CD4-positive, CD25-positive, alpha-beta regulatory T cell (primary cell): ENCODE data around the gene PES1. TPM values are rescaled to one million over a fixed set of nuclear protein-coding genes. Genes with fewer than 3 reads are reported as not detected.
A peak's percentile ranks its signal among the peaks of the same experiment; 100 is the strongest.
"Not testable (repeated sequence)": the region's sequence is repeated elsewhere in the genome, so short reads cannot be mapped to it uniquely, and the experiment has no call there.

Source experiments
- ATAC-seq, 2 donors: fragments of 150-1000 bp; cut with Tn5 transposase; one replicate each; pipeline ENCODE4 v1.10.0; 2021; ENCODE audit warnings: low read depth in 2 of 2, moderate number of reproducible peaks in 2 of 2, moderate library complexity in 1 of 2
- DNase-seq, 3 donors: peaks; one replicate each; pipeline versions ENCODE4 v3.0.0 to v3.0.0-alpha.2; 2012 to 2022; ENCODE audit warnings: mixed read lengths in 1 of 3
- H3K27ac ChIP-seq: one replicate; pipeline ENCODE4 v1.7.0; 2013; ENCODE audit warnings: mild to moderate bottlenecking, low read length; ENCODE audit not compliant: insufficient read depth, poor library complexity, severe bottlenecking
- H3K27me3 ChIP-seq: one replicate; pipeline ENCODE4 v1.7.0; 2013; ENCODE audit warnings: low read length; ENCODE audit not compliant: control insufficient read depth, insufficient read depth
- H3K36me3 ChIP-seq: one replicate; pipeline ENCODE4 v1.7.0; 2013; ENCODE audit warnings: mild to moderate bottlenecking, low read length, moderate library complexity; ENCODE audit not compliant: control insufficient read depth, insufficient read depth
- H3K4me1 ChIP-seq: 2 replicates; pipeline ENCODE4 v1.7.0; 2013; ENCODE audit warnings: mild to moderate bottlenecking, low read length; ENCODE audit not compliant: insufficient read depth, control insufficient read depth, poor library complexity, severe bottlenecking
- H3K4me3 ChIP-seq: one replicate; pipeline ENCODE4 v1.7.0; 2013; ENCODE audit warnings: low read depth, mild to moderate bottlenecking, low read length, moderate library complexity
- H3K9me3 ChIP-seq, 2 experiments: 1 replicate in 1 of 2; 2 replicates in 1 of 2; pipeline ENCODE4 v1.7.0; 2013; ENCODE audit warnings: low read length in 2 of 2, mild to moderate bottlenecking in 1 of 2, moderate library complexity in 1 of 2; ENCODE audit not compliant: control insufficient read depth in 2 of 2
- H3K27ac Mint-ChIP-seq, 3 donors: one replicate each; pipeline ENCODE4 v1.8.0; 2020 to 2022; ENCODE audit warnings: mild to moderate bottlenecking in 3 of 3, mixed read lengths in 3 of 3, moderate library complexity in 2 of 3
- H3K27me3 Mint-ChIP-seq: one replicate; pipeline ENCODE4 v1.8.0; 2022; ENCODE audit warnings: mild to moderate bottlenecking, mixed read lengths
- H3K36me3 Mint-ChIP-seq: one replicate; pipeline ENCODE4 v1.8.0; 2020; ENCODE audit warnings: mixed read lengths
- H3K4me1 Mint-ChIP-seq, 4 donors: one replicate each; pipeline ENCODE4 v1.8.0; 2020 to 2022; ENCODE audit warnings: mixed read lengths in 4 of 4, mild to moderate bottlenecking in 1 of 4
- H3K4me3 Mint-ChIP-seq, 4 donors: one replicate each; pipeline ENCODE4 v1.8.0; 2020 to 2022; ENCODE audit warnings: mild to moderate bottlenecking in 4 of 4, mixed read lengths in 4 of 4, moderate library complexity in 3 of 4
- H3K9me3 Mint-ChIP-seq, 7 donors: one replicate each; pipeline ENCODE4 v1.8.0; 2020 to 2022; ENCODE audit warnings: mixed read lengths in 7 of 7, mild to moderate bottlenecking in 3 of 7, moderate library complexity in 2 of 7
- polyA plus RNA-seq, 4 donors: library from polyadenylated mRNA; unstranded; fragments of 300-500 nt; fragmentation: Illumina TruSeq; gene quantifications; one replicate each; pipeline ENCODE4 v1.2.3, GENCODE V29; 2021
- total RNA-seq: library from RNA; stranded (reverse); gene quantifications from one replicate; pipeline ENCODE4 v1.2.3, GENCODE V29; 2022

The PES1 gene
- total and polyA plus RNA-seq, 5 donors from 2014 or later = 35.2 to 47.9 (median 36.8) TPM

DNA sequence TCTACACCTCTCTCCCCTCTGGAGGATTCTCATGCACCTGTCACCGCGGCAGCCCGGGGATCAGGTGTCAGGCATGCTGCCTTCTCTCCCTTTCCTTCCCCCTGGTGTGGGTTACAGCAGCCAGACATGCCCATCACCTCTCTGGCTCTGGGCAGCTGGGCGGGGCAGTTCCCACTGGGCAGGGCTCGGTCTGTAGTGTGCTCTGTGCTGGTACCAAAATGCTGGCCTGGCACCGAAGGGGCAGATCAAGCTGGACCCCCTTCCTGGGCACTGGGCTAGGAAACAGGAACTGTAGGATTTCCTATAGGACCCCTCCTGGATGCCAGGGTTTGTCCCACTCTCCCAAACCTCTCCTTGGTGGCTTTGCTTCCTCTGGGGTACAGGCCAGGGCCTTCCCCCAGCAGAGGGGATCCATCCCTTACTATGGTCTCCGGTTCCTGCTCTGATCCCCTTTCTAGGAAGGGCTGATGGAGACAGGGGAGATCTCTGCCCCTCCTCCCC is 18.1 kb downstream of the PES1 start:
- DNase-seq (no peak), ATAC-seq (no peak)
- Mint-ChIP-seq H3K4me3 (no peak overlapping the region), H3K36me3 (peaks cover 29% of the 10 kb centered on the region), H3K9me3 (no peaks in the 10 kb centered on the region), H3K27me3 (peaks cover 33% of the 10 kb centered on the region), H3K27ac (no peak overlapping the region), H3K4me1 (peaks cover 0 to 15% (median 0%) of the 10 kb centered on the region in 4 donors)
- H3K9me3 ChIP-seq = no peaks in the 10 kb centered on the region
- H3K27ac ChIP-seq = no peak overlapping the region
- H3K4me3 ChIP-seq = no peak overlapping the region
- no peaks in the 10 kb centered on the region for H3K27me3 ChIP-seq
- H3K36me3 ChIP-seq = peaks cover 33% of the 10 kb centered on the region
- peaks cover 3% of the 10 kb centered on the region for H3K4me1 ChIP-seq

DNA sequence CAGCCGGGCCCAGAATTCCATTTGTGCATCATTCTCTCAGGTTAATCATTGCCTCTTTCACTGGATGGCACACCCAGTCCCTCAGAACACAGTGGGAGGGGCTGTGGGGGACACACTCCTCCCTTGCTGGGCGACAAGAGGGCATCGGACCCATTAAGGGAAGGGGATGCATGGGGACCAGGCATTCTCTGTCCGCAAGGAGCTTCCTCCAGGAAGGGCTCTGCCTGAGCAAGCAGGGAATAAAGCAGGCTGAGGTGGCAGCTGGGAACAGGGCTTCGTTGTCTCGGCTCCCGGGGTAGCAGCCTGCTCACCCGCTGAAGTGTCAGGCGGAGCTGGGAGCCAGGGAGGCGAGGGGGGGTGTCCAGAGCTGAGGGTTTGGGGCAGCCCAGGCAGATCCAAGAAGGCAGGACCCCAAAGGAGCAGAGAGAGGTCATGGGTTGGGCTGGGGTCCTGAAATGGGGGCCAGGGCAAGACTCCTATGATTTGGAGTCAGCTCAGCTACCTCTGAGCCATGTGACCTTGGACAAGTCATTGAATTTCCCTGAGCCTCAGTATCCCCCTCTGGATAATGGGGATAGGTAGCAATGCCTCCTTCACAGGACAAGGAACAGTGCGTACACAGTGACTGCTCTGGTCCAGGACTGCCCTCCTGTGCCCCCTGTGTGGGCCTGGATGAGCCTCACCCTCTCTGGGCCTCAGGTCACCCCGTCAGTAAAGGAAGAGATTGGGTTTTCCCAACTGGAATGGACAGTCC is 18.7 kb downstream of the PES1 start:
- H3K36me3 ChIP-seq = peaks cover 28% of the 10 kb centered on the region
- H3K4me3 Mint-ChIP-seq = no peak overlapping the region
- no peaks in the 10 kb centered on the region for H3K9me3 ChIP-seq
- H3K9me3 Mint-ChIP-seq = no peaks in the 10 kb centered on the region
- H3K27ac ChIP-seq = no peak overlapping the region
- H3K36me3 Mint-ChIP-seq = peaks cover 26% of the 10 kb centered on the region
- peaks cover 3% of the 10 kb centered on the region for H3K4me1 ChIP-seq
- H3K27me3 Mint-ChIP-seq = peaks cover 33% of the 10 kb centered on the region
- DNase-seq (no peak), ATAC-seq (no peak)
- H3K27ac Mint-ChIP-seq = no peak overlapping the region
- H3K27me3 ChIP-seq = no peaks in the 10 kb centered on the region
- no peak overlapping the region for H3K4me3 ChIP-seq
- H3K4me1 Mint-ChIP-seq = peaks cover 0 to 15% (median 0%) of the 10 kb centered on the region in 4 donors

DNA sequence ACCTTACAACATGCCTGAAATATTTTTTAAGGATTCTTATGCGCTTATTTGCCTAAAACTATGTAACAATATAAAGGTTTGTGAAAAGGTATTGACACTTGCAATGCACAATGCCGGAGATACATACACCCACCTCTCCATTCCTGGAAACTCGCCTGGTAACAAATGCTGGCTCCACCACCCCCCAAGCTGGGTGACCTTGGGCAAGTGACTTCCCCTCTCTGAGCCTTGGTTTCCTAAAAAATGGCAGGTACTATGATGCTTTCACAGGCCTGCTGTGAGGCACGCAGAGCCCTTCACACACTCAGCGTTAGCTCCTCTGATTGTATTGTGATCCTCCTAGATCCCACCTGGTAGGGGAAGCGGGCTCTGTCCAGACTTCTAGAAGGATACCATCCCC is 19.5 kb downstream of the PES1 start:
- Mint-ChIP-seq H3K27ac (peak overlapping the region in 2 of 3 donors; percentile 29 to 45), H3K9me3 (no peaks in the 10 kb centered on the region), H3K27me3 (peaks cover 33% of the 10 kb centered on the region), H3K4me1 (peaks cover 0 to 15% (median 0%) of the 10 kb centered on the region in 4 donors), H3K36me3 (peaks cover 21% of the 10 kb centered on the region), H3K4me3 (no peak overlapping the region)
- ATAC-seq (no peak), DNase-seq (no peak)
- Histone ChIP-seq H3K9me3 (no peaks in the 10 kb centered on the region), H3K4me3 (no peak overlapping the region), H3K36me3 (peaks cover 20% of the 10 kb centered on the region), H3K27ac (no peak overlapping the region), H3K27me3 (no peaks in the 10 kb centered on the region), H3K4me1 (peaks cover 3% of the 10 kb centered on the region)

DNA sequence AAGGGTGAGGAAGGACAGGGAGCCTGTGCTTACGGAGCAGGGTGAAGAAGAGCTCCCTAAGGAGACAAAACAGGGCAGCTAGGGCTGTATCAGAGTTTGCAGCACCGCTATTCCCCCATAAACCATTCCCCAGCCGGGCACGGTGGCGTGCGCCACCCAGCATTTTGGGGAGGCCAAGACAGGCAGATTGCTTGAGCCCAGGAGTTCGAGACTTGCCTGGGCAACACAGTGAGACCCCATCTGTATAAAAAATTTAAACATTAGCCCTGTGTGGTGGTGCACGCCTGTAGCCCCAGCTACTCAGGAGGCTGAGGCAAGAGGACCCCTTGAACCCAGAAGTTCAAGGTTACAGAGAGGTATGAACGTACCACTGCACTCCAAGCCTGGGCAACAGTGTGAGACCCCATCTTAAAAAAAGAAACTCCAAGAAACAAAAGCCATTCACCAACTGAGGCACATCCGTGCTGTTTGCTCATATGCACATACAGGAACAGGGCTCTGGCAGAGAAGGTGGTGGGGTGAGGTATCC is 22.0 kb downstream of the PES1 start:
- no peaks in the 10 kb centered on the region for H3K27me3 ChIP-seq
- H3K9me3 ChIP-seq = no peaks in the 10 kb centered on the region
- Mint-ChIP-seq H3K36me3 (peaks cover 5% of the 10 kb centered on the region), H3K27ac (no peak overlapping the region), H3K4me3 (no peak overlapping the region), H3K4me1 (peaks cover 0 to under 1% (median 0%) of the 10 kb centered on the region in 4 donors), H3K27me3 (peaks cover 33% of the 10 kb centered on the region), H3K9me3 (no peaks in the 10 kb centered on the region)
- peaks cover under 1% of the 10 kb centered on the region for H3K4me1 ChIP-seq
- H3K4me3 ChIP-seq = no peak overlapping the region
- H3K36me3 ChIP-seq = no peaks in the 10 kb centered on the region
- DNase-seq = no peak
- ATAC-seq = no peak
- H3K27ac ChIP-seq = no peak overlapping the region

DNA sequence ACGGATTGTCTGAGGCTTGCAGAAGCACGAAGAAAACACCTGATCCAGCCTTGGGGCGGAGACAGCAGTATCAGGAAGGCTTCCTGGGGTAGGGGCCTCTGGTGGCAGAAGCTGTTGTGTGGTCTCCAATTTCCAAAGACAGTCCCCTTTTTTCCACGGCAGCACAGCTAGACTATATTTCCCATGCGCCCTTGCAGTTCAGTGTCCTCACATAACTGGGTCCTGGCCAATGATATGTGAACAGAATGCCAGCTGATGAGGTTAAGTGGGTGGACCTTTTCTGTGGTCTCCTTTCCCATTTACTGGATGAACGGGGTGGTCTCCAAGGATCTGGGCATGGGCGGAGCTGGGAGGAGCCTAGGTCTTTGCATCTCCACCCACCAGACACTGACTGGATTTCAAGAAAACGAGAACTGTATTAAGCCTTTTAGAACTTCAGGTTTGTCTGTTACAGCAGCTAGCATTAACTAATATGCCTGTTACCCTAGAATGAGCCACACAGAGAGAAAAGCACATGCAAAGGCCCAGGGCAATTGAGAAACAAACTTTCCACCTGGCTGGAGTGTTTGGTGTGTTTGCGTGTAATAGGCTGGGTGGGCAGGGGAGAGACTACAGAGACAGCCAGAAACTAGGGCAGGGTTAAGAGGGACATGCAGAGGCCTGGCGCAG is 23.4 kb downstream of the PES1 start:
- Histone ChIP-seq H3K9me3 (no peaks in the 10 kb centered on the region), H3K27me3 (no peaks in the 10 kb centered on the region), H3K4me1 (no peaks in the 10 kb centered on the region), H3K4me3 (no peak overlapping the region), H3K27ac (no peak overlapping the region), H3K36me3 (no peaks in the 10 kb centered on the region)
- ATAC-seq = no peak
- peaks cover 27% of the 10 kb centered on the region for H3K27me3 Mint-ChIP-seq
- H3K9me3 Mint-ChIP-seq = no peaks in the 10 kb centered on the region
- H3K4me3 Mint-ChIP-seq = no peak overlapping the region
- no peak for DNase-seq
- H3K4me1 Mint-ChIP-seq = no peaks in the 10 kb centered on the region
- H3K27ac Mint-ChIP-seq = peak overlapping the region in 2 of 3 donors; percentile 33 to 73
- peaks cover 5% of the 10 kb centered on the region for H3K36me3 Mint-ChIP-seq

DNA sequence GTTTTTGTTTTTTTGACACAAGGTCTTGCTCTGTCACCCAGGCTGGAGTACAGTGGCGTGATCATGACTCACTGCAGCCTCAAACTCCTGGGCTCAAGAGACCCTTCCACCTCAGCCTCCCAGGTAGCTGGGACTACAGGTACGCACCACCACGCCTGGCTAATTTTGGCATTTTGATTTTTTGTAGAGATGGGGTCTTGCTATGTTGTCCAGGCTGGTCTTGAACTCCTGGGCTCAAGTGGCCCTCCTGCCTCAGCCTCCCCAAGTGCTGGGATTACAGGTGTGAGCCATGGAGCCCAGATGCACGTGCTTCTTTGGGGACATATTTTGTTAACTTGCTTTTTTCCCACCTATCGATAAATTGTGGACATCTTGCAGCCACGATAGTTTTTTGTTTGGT is 24.4 kb downstream of the PES1 start:
- not testable (repeated sequence) for H3K27ac Mint-ChIP-seq, H3K36me3 Mint-ChIP-seq, DNase-seq, H3K4me3 Mint-ChIP-seq, ATAC-seq, H3K27me3 ChIP-seq, H3K27ac ChIP-seq, H3K9me3 ChIP-seq, H3K36me3 ChIP-seq, H3K4me3 ChIP-seq, H3K9me3 Mint-ChIP-seq, H3K4me1 Mint-ChIP-seq, H3K4me1 ChIP-seq
- peaks cover 21% of the 10 kb centered on the region for H3K27me3 Mint-ChIP-seq

DNA sequence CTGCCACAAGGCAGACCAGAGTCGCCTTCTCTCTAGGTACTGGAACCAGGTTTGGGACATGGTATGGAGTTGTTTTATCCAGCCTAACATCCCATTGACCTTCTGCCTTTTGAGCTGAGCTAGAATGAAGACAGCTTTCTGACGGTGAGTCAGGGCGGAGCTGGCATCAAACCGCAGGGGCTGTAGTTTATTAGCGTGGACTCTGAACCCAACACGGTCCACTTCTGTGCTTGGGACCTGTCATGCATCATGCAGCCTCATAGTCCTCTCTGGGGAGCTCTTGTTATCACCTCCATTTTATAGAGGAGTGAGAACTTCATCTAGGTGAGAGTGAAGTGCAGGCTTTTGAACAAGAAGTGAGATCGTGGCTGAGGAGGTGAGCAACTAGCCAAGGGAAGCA is 25.6 kb downstream of the PES1 start:
- Mint-ChIP-seq H3K4me1 (no peaks in the 10 kb centered on the region), H3K27ac (no peak overlapping the region), H3K27me3 (peaks cover 16% of the 10 kb centered on the region), H3K4me3 (no peak overlapping the region), H3K9me3 (no peaks in the 10 kb centered on the region), H3K36me3 (peaks cover 5% of the 10 kb centered on the region)
- no peaks in the 10 kb centered on the region for H3K36me3 ChIP-seq
- no peaks in the 10 kb centered on the region for H3K4me1 ChIP-seq
- H3K27me3 ChIP-seq = no peaks in the 10 kb centered on the region
- ATAC-seq = no peak
- H3K27ac ChIP-seq = no peak overlapping the region
- H3K4me3 ChIP-seq = no peak overlapping the region
- H3K9me3 ChIP-seq = no peaks in the 10 kb centered on the region
- no peak for DNase-seq
